ENCODE results near the gene BCL11A.
A peak's percentile ranks its signal among the peaks of the same experiment; 100 is the strongest.

DNA sequence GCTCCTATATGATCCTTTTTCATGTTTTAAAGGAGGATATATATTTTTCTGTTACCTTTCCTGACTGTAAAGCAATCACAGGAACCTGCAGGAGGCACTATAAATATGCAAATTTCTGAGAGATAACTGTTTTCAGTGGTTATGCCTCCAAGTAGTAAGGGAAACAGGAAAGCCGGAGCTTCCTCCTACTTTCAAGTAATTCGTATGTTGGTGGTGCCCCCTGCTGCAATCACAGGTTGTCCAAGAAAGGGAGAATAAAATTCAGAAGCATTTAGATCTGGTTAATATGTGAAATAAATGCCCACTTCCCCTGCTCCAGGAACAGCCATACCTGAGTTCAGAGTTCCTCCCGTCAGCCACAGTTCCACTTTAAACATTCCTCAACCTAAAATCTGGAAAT, 12.0 kb upstream of the BCL11A start:
- TF ChIP-seq, protein P1, sequence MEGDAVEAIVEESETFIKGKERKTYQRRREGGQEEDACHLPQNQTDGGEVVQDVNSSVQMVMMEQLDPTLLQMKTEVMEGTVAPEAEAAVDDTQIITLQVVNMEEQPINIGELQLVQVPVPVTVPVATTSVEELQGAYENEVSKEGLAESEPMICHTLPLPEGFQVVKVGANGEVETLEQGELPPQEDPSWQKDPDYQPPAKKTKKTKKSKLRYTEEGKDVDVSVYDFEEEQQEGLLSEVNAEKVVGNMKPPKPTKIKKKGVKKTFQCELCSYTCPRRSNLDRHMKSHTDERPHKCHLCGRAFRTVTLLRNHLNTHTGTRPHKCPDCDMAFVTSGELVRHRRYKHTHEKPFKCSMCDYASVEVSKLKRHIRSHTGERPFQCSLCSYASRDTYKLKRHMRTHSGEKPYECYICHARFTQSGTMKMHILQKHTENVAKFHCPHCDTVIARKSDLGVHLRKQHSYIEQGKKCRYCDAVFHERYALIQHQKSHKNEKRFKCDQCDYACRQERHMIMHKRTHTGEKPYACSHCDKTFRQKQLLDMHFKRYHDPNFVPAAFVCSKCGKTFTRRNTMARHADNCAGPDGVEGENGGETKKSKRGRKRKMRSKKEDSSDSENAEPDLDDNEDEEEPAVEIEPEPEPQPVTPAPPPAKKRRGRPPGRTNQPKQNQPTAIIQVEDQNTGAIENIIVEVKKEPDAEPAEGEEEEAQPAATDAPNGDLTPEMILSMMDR (conservative IDR thresholded peaks at IDR 0.05; ENCODE audit: low read depth, low read length) = peak; percentile 41; the same call in 1 of the 2 replicates
- TF ChIP-seq EZH2 (IDR thresholded peaks at IDR 0.05; ENCODE audit: borderline replicate concordance, low read depth, low read length, poor library complexity, severe bottlenecking) = no peak

All from A673 (cell line).